PC-9 (cell line): ENCODE measurements around the gene GTF2IRD1. TPM values are rescaled to one million over a fixed set of nuclear protein-coding genes. Genes with fewer than 3 reads are reported as not detected.
"Not testable (repeated sequence)": the region's sequence is repeated elsewhere in the genome, so short reads cannot be mapped to it uniquely, and the experiment has no call there.

Experiments used
- BruUV-seq: library from RNA; stranded (reverse); fragments of 400-500 nt; replicated peaks from 2 replicates; lab custom pipeline; 2021; lab: Mats Ljungman, UMichigan
- CTCF ChIA-PET: fragments of 300-600 bp; sonication (Branson Sonifier 250); formaldehyde crosslinking; loops from one replicate; lab custom pipeline; 2022; ENCODE audit warnings: antibody characterized with exemption; lab: Charles Lee
- POLR2A ChIA-PET: fragments of 300-600 bp; sonication (Branson Sonifier 250); formaldehyde crosslinking; loops from one replicate; lab custom pipeline; 2022; ENCODE audit warnings: antibody characterized with exemption; ENCODE audit not compliant: unreplicated experiment; lab: Charles Lee
- DNase-seq, 2 experiments: peaks; one replicate each; pipeline versions ENCODE4 v3.0.0 to v3.0.0-alpha.2; 2015 to 2022; ENCODE audit warnings: mixed read lengths in 1 of 2
- H2AFZ ChIP-seq: fragments of 200-600 bp; sonication (generic); 2 replicates; pipeline ENCODE4 v1.8.1; 2017; ENCODE audit warnings: antibody characterized with exemption
- H3F3A ChIP-seq: fragments of 200-600 bp; sonication (generic); 2 replicates; pipeline ENCODE4 v1.8.1; 2017; ENCODE audit warnings: antibody characterized with exemption, mild to moderate bottlenecking, low read depth; ENCODE audit not compliant: insufficient read depth
- H3K27ac ChIP-seq: fragments of 200-600 bp; sonication (generic); 2 replicates; pipeline ENCODE4 v1.6.1; 2016; ENCODE audit warnings: mixed run types
- H3K27me3 ChIP-seq: fragments of 200-600 bp; sonication (generic); 2 replicates; pipeline ENCODE4 v1.6.1; 2016; ENCODE audit warnings: low read depth, mixed run types; ENCODE audit not compliant: insufficient read depth
- H3K36me3 ChIP-seq: fragments of 200-600 bp; sonication (generic); 2 replicates; pipeline ENCODE4 v1.6.1; 2016; ENCODE audit warnings: low read depth, mixed run types
- H3K4me1 ChIP-seq: fragments of 200-600 bp; sonication (generic); replicated peaks from 2 replicates; pipeline ENCODE4 v1.6.1; 2016; ENCODE audit warnings: mixed run types; ENCODE audit not compliant: insufficient read depth
- H3K4me2 ChIP-seq: fragments of 200-600 bp; sonication (generic); 2 replicates; pipeline ENCODE4 v1.6.1; 2017; ENCODE audit warnings: mixed run types
- H3K4me3 ChIP-seq: fragments of 200-600 bp; sonication (generic); 2 replicates; pipeline ENCODE4 v1.6.1; 2016; ENCODE audit warnings: mixed run types
- H3K79me2 ChIP-seq: fragments of 200-600 bp; sonication (generic); 2 replicates; pipeline ENCODE4 v1.6.1; 2017; ENCODE audit warnings: low read depth, mixed run types
- H3K9me2 ChIP-seq: fragments of 200-600 bp; sonication (generic); 2 replicates; pipeline ENCODE4 v1.8.1; 2017; ENCODE audit warnings: mild to moderate bottlenecking; ENCODE audit not compliant: insufficient read depth
- H3K9me3 ChIP-seq: fragments of 200-600 bp; sonication (generic); 2 replicates; pipeline ENCODE4 v1.8.1; 2016; ENCODE audit warnings: low read depth; ENCODE audit not compliant: insufficient read depth
- H4K20me1 ChIP-seq: fragments of 200-600 bp; sonication (generic); 2 replicates; pipeline ENCODE4 v1.8.1; 2017; ENCODE audit not compliant: insufficient read depth
- CTCF ChIP-seq: fragments of 200-600 bp; sonication (generic); conservative IDR thresholded peaks from 2 replicates; pipeline ENCODE4 v1.6.1; 2017; ENCODE audit warnings: mixed run types, antibody characterized with exemption, mild to moderate bottlenecking, moderate library complexity
- EZH2 ChIP-seq: fragments of 200-600 bp; sonication (generic); IDR thresholded peaks from 2 replicates; pipeline ENCODE4 v1.8.0; 2017; ENCODE audit warnings: antibody characterized with exemption, low read depth
- intact Hi-C: fragments of 100-400 bp; cut with micrococcal nuclease; formaldehyde crosslinking; loops from one replicate; pipeline ENCODE4 v1.10.0; 2022; ENCODE audit not compliant: unreplicated experiment
- total RNA-seq: library from RNA; stranded (reverse); gene quantifications from 2 replicates; pipeline ENCODE4 v1.2.3, GENCODE V29; 2021

The GTF2IRD1 gene
- total RNA-seq, 1 experiment from 2014 or later: 46.7 TPM

GRCh38 chr7:74505471-74506324 lies 52.0 kb downstream of the GTF2IRD1 start:
- ChIA-PET CTCF (no interaction called here), POLR2A (no interaction called here)
- H3F3A ChIP-seq: no peaks in the 10 kb centered on the region
- H3K27ac ChIP-seq: no peak overlapping the region
- no peaks in the 10 kb centered on the region for H3K9me3 ChIP-seq
- no peak for DNase-seq
- H2AFZ ChIP-seq: no peak overlapping the region
- H3K27me3 ChIP-seq: no peaks in the 10 kb centered on the region
- no peak overlapping the region for H3K4me3 ChIP-seq
- intact Hi-C loops: no loop called here
- no peaks in the 10 kb centered on the region for H3K36me3 ChIP-seq
- BruUV-seq: no TSS peak
- no peaks in the 10 kb centered on the region for H3K4me1 ChIP-seq
- H4K20me1 ChIP-seq: no peaks in the 10 kb centered on the region
- H3K4me2 ChIP-seq: no peak overlapping the region
- no peak for TF ChIP-seq CTCF
- TF ChIP-seq EZH2: no peak
- no peaks in the 10 kb centered on the region for H3K9me2 ChIP-seq
- no peaks in the 10 kb centered on the region for H3K79me2 ChIP-seq

GRCh38 chr7:74506325-74506724 lies 52.6 kb downstream of the GTF2IRD1 start:
- H3K79me2 ChIP-seq: no peaks in the 10 kb centered on the region
- no peak overlapping the region for H3K27ac ChIP-seq
- H4K20me1 ChIP-seq: no peaks in the 10 kb centered on the region
- H3K27me3 ChIP-seq: no peaks in the 10 kb centered on the region
- intact Hi-C loops: no loop called here
- no peak overlapping the region for H3K4me3 ChIP-seq
- DNase-seq: no peak
- CTCF ChIA-PET: no interaction called here
- no peaks in the 10 kb centered on the region for H3F3A ChIP-seq
- no peaks in the 10 kb centered on the region for H3K4me1 ChIP-seq
- POLR2A ChIA-PET: no interaction called here
- no peaks in the 10 kb centered on the region for H3K36me3 ChIP-seq
- no TSS peak for BruUV-seq
- no peak overlapping the region for H2AFZ ChIP-seq
- H3K9me2 ChIP-seq: no peaks in the 10 kb centered on the region
- TF ChIP-seq EZH2 (no peak), CTCF (no peak)
- no peaks in the 10 kb centered on the region for H3K9me3 ChIP-seq
- H3K4me2 ChIP-seq: no peak overlapping the region

- intact Hi-C loops: no loop called here
- Histone ChIP-seq H3K4me2 (no peak overlapping the region), H3K79me2 (no peaks in the 10 kb centered on the region), H4K20me1 (no peaks in the 10 kb centered on the region), H3K27me3 (no peaks in the 10 kb centered on the region), H2AFZ (no peak overlapping the region), H3K4me3 (no peak overlapping the region), H3K36me3 (no peaks in the 10 kb centered on the region), H3K4me1 (no peaks in the 10 kb centered on the region), H3K9me2 (no peaks in the 10 kb centered on the region), H3F3A (no peaks in the 10 kb centered on the region), H3K27ac (no peak overlapping the region), H3K9me3 (no peaks in the 10 kb centered on the region)
- TF ChIP-seq EZH2: no peak
- no TSS peak for BruUV-seq
- POLR2A ChIA-PET: no interaction called here
- CTCF ChIA-PET: no interaction called here
- no peak for DNase-seq
Measured at GRCh38 chr7:74507538-74508319, 54.0 kb downstream of the GTF2IRD1 start.

GRCh38 chr7:74509453-74509852 lies 55.7 kb downstream of the GTF2IRD1 start:
- CTCF ChIA-PET: interaction anchor here (0.6 kb wide), 1 partner anchor 16 kb away, joined by 5 read pairs; no protein-coding TSS in a partner anchor
- H3K79me2 ChIP-seq, H2AFZ ChIP-seq, H3K4me2 ChIP-seq, H3K27ac ChIP-seq, H3F3A ChIP-seq, H3K4me3 ChIP-seq, H3K9me2 ChIP-seq, DNase-seq, H3K4me1 ChIP-seq, H3K36me3 ChIP-seq, H3K27me3 ChIP-seq, H3K9me3 ChIP-seq, intact Hi-C loops, POLR2A ChIA-PET, H4K20me1 ChIP-seq, BruUV-seq: not testable (repeated sequence)
